HCT116 (cell line): Measurements from ENCODE around the gene SLC41A3.

Experiments
- EZH2 ChIP-seq: fragments of 200-600 bp; sonication (generic); IDR thresholded peaks from 2 replicates; pipeline ENCODE4 v1.6.1; 2017; ENCODE audit warnings: antibody characterized with exemption, mixed run types
- MAX ChIP-seq: IDR thresholded peaks from 2 replicates; pipeline ENCODE4 v1.6.1; 2012
- POLR2A ChIP-seq: IDR thresholded peaks from 2 replicates; pipeline ENCODE4 v1.7.0; 2011; ENCODE audit warnings: borderline replicate concordance; ENCODE audit not compliant: insufficient read depth, insufficient read length; ENCODE audit errors: extremely low read depth
- POLR2AphosphoS5 ChIP-seq: IDR thresholded peaks from 2 replicates; pipeline ENCODE4 v1.6.1; 2011; ENCODE audit warnings: mild to moderate bottlenecking, low read depth, low read length, moderate library complexity
- SIN3A ChIP-seq: IDR thresholded peaks from 2 replicates; pipeline ENCODE4 v1.6.1; 2012; ENCODE audit warnings: low read depth
- SP1 ChIP-seq: IDR thresholded peaks from 2 replicates; pipeline ENCODE4 v1.6.1; 2012; ENCODE audit warnings: low read depth
- ZFX ChIP-seq: fragments of 450-650 bp; IDR thresholded peaks from 2 replicates; pipeline ENCODE4 v1.6.1; 2017
- ZNF274 ChIP-seq: fragments of 200-500 bp; sonication (Bioruptor generic); IDR thresholded peaks from 2 replicates; pipeline ENCODE4 v1.6.1; 2014; ENCODE audit warnings: mild to moderate bottlenecking, low read depth, low read length, inconsistent platforms
- TF ChIP-seq, protein P1 (sequence below), 3 experiments: fragments of 200-600 bp in 1 of 3; sonication (generic) in 1 of 3; IDR thresholded peaks in 2 of 3; conservative IDR thresholded peaks in 1 of 3; 2 replicates each; pipeline ENCODE4 v1.5.1; 2012 to 2017; ENCODE audit warnings: low read depth in 2 of 3, low read length in 2 of 3, antibody characterized with exemption in 1 of 3, borderline replicate concordance in 1 of 3, control low read depth in 1 of 3, mild to moderate bottlenecking in 1 of 3, mixed read lengths in 1 of 3, mixed run types in 1 of 3, moderate library complexity in 1 of 3; ENCODE audit not compliant: insufficient read depth in 1 of 3

GRCh38 chr3:126053949-126054569, 29.9 kb downstream of the SLC41A3 start:
- TF ChIP-seq, protein P1, sequence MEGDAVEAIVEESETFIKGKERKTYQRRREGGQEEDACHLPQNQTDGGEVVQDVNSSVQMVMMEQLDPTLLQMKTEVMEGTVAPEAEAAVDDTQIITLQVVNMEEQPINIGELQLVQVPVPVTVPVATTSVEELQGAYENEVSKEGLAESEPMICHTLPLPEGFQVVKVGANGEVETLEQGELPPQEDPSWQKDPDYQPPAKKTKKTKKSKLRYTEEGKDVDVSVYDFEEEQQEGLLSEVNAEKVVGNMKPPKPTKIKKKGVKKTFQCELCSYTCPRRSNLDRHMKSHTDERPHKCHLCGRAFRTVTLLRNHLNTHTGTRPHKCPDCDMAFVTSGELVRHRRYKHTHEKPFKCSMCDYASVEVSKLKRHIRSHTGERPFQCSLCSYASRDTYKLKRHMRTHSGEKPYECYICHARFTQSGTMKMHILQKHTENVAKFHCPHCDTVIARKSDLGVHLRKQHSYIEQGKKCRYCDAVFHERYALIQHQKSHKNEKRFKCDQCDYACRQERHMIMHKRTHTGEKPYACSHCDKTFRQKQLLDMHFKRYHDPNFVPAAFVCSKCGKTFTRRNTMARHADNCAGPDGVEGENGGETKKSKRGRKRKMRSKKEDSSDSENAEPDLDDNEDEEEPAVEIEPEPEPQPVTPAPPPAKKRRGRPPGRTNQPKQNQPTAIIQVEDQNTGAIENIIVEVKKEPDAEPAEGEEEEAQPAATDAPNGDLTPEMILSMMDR (IDR thresholded peaks at IDR 0.05 in 2 of 3, conservative IDR thresholded peaks at IDR 0.05 in 1 of 3; ENCODE audit: borderline replicate concordance in 1 of 3, insufficient read depth in 1 of 3, low read depth in 2 of 3, low read length in 2 of 3), result no peak
- no peak for TF ChIP-seq MAX
- TF ChIP-seq ZFX, result no peak
- TF ChIP-seq POLR2A, result no peak
- TF ChIP-seq SP1, result no peak
- TF ChIP-seq EZH2, result no peak
- no peak for TF ChIP-seq POLR2AphosphoS5
- TF ChIP-seq SIN3A, result no peak
- no peak for TF ChIP-seq ZNF274
